DMS114 treated with DMSO at 0.1 percent for 48 hours (cell line): Measurements from ENCODE around the gene TAS2R16.
"Not testable (repeated sequence)": the region's sequence is repeated elsewhere in the genome, so short reads cannot be mapped to it uniquely, and the experiment has no call there.

Experiments used
- DNase-seq: peaks from one replicate; lab custom pipeline; 2025; ENCODE audit not compliant: unreplicated experiment; lab: John Stamatoyannopoulos, UW

The TAS2R16 gene

DNA sequence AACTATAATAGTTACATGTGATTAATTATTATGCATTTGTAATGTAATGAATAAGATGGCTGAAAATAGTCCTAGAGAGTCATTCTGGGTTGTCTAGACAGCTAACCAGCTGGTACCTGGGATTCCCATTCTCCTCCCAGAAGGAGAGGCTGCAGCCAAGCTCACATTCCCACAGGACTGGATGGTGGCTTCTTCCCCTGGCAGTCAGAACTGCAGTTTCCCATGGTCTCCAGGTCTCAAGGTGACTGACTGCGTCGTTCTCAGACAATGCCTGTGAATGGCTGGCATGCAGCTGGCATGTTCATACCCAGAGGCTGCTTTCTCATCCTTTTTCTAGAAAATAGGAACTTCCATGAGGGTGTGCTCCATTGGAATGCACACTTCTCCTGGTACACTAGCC, 21.3 kb downstream of the TAS2R16 start:
- no peak for DNase-seq

DNA sequence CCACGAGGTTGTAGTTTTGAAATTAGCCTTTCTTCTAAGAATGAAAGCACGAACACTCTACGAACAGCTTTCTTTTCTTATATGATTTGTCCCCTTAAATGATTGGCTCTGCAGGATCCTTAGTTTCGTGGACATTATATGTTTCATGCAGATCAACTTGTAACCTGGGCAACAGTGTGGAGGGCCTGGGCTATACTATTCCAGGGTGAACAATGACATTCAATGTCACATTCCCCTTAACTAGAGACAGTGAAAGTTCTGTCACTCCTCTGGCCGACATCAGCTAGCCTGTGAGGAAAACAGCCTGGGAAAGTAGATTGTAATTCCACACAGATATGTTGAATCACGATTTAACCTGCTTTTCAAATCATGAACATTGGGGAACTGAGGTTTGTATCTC, 23.4 kb downstream of the TAS2R16 start:
- DNase-seq = no peak

DNA sequence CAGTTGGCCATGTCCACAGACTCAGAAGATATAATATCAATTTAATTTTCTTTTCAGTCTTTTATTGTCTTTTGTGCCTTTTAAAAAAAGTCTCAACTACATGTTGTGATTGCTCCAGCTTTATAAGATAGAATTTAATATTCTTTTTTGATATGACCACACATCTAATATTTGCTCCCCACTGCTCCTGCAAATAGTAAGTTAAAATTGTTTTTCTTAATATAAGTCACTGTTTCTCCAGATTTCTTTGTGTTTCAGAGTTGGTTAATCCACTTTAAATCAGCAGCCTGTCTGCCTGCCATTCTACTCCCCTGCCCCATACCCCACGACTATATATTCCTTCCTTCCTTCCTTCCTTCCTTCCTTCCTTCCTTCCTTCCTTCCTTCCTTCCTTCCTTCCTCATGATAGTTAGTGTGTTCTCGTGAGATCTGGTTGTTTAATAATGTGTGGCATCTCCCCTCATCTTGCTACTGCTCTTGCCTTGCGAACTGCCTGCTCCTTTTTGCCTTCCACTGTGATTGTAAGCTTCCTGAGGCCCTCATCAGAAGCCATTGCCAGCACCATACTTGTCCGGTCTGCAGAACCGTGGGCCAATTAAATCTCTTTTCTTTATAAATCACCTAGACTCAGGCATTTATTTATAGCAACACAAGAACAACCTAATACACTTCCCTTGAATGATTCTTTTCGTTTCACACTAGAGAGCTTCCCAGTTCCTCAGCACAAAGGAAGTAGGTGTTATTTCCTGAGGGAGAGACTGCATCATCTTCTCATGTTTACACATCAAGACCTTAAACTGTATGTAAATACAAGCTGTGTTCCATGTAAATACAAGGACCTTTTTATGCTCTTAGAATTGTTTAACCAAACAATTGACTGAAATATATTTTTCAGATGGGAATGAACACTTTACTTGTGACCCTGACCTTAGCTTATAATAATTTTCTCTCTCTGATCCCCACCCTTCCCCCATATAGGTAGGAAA, 24.5 kb downstream of the TAS2R16 start:
- DNase-seq = no peak

DNA sequence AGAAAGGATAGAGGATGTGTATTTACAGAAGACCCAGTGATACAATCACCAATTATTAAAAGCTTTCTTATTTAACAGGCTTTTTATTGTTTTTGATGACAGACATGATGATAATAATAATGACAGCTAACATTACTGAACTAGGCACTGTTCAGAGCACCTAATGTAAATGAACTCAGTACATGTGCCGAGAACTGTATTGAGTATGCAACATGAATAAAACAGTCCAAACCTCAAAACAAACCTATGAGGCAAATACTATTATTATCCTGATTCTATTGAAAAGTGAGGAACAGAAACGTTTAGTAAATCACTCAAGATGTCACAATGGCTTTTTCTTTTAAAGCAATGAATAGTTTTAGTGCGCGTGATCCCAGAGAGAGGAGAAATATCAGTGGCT, 27.1 kb downstream of the TAS2R16 start:
- DNase-seq = no peak

DNA sequence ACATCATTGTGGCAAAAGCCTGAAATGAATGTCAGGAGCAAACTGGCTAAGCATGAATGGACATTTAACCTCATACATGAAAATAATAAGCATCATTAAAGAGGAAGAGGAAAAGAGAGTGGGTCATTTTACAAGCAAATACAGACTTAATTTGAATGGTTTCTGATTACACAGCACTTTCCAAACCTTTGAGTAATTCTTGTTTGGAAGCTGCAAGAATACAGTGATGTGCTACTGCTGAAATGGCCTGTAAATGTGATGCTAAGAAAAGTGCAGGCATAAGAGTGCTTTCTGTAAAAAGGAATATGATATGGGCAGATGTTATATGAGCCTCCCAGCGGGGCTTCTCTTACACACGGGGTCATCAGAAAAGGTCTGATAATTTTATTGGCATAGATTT, 30.2 kb downstream of the TAS2R16 start:
- DNase-seq = no peak

DNA sequence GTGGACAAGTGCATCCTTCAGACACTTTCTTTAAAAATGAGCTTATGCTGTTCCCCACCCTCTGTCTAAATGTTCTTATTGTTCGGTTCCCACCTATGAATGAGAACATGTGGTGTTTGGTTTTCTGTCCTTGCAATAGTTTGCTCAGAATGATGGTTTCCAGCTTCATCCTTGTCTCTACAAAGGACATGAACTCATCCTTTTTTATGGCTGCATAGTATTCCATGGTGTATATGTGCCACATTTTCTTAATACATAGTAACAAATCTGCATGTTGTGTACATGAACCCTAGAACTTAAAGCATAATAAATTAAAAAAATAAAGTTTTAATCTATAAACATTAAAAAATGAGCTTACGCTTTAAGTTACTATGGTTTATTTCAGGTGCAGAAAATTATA, 41.8 kb downstream of the TAS2R16 start:
- DNase-seq = not testable (repeated sequence)

DNA sequence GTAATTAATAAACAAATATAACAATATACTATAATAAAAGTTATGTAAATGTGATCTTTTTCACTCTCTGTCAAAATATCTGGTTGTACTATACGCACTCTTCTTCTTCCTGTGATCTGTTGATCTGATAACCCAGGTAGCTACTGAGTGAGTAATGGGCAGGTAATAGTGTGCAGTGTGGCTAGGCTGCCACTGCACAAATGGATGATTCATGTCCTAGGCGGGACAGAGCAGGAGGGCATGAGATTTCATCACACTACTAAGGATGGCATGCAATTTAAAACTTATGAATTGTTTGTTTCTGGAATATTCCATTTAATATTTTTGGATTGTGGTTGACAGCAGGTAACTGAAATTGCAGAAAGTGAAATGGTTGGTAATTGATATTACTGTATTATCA, 44.5 kb downstream of the TAS2R16 start:
- no peak for DNase-seq

DNA sequence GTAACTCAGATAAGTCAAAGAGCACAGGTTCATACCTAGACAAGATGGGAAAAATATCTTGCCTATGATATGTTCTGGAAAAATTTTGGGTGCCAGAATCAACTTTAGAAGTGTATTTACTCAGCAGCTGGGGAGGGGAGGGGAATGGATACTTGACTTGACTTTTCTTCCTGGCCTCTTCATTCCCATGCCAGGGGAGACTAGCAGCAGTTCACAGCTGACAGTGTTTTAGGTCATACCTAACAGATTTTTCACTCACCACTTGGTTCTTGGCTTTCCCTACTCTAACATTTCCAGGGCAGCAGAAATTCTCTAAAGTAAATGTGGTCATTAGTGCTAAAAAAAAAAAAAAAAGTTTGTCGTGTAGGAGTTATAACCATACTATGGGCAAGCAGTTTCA, 46.3 kb downstream of the TAS2R16 start:
- DNase-seq = no peak
